OCI-LY3 (cell line): ENCODE data around the gene LMO7.

ENCODE experiments used
- H2AFZ ChIP-seq: fragments of 200-600, 300-600 bp; shearing (Covaris generic); 2 replicates; pipeline ENCODE4 v1.6.0; 2014; ENCODE audit warnings: antibody characterized with exemption, low read depth, low read length
- H3K27ac ChIP-seq: fragments of 200-600, 300-600 bp; sonication (generic); 2 replicates; pipeline ENCODE4 v1.5.1; 2014; ENCODE audit warnings: mild to moderate bottlenecking, low read length, moderate library complexity, mixed read lengths
- H3K27me3 ChIP-seq: fragments of 200-600, 300-600 bp; sonication (generic); 2 replicates; pipeline ENCODE4 v1.6.1; 2014; ENCODE audit warnings: low read depth, low read length, mixed read lengths
- H3K36me3 ChIP-seq: fragments of 200-600, 300-600 bp; sonication (generic); replicated peaks from 2 replicates; pipeline ENCODE3; 2014; ENCODE audit warnings: low read depth, low read length, mixed read lengths
- H3K4me1 ChIP-seq: fragments of 300-600, 200-600 bp; sonication (generic); 2 replicates; pipeline ENCODE4 v1.6.1; 2014; ENCODE audit warnings: low read length, mixed read lengths
- H3K4me2 ChIP-seq: fragments of 200-600, 300-600 bp; sonication (generic); 2 replicates; pipeline ENCODE4 v1.6.1; 2014; ENCODE audit warnings: low read length, mixed read lengths
- H3K4me3 ChIP-seq: fragments of 300-600, 200-600 bp; sonication (generic); 2 replicates; pipeline ENCODE4 v1.5.1; 2014; ENCODE audit warnings: antibody characterized with exemption, mild to moderate bottlenecking, low read length, moderate library complexity
- H3K79me2 ChIP-seq: fragments of 300-600, 200-600 bp; shearing (Covaris generic); 2 replicates; pipeline ENCODE4 v1.6.1; 2014; ENCODE audit warnings: mild to moderate bottlenecking, low read length, mixed read lengths
- H3K9ac ChIP-seq: fragments of 300-600, 200-600 bp; shearing (Covaris generic); 2 replicates; pipeline ENCODE4 v1.6.0; 2014; ENCODE audit warnings: mild to moderate bottlenecking, low read length, moderate library complexity
- H3K9me3 ChIP-seq: fragments of 200-600, 300-600 bp; shearing (Covaris generic); 2 replicates; pipeline ENCODE4 v1.6.1; 2014; ENCODE audit warnings: low read length, mixed read lengths; ENCODE audit not compliant: insufficient read depth
- H4K20me1 ChIP-seq: fragments of 200-600, 300-600 bp; sonication (generic); 2 replicates; pipeline ENCODE4 v1.6.1; 2016; ENCODE audit warnings: low read length, mixed read lengths; ENCODE audit not compliant: insufficient read depth
- EZH2phosphoT487 ChIP-seq: fragments of 200-600 bp; shearing (Covaris generic); IDR thresholded peaks from 2 replicates; pipeline ENCODE4 v1.6.1; 2018; ENCODE audit warnings: antibody characterized with exemption, mixed run types, low read depth
- TF ChIP-seq, protein P1 (sequence below): fragments of 200-600, 300-600 bp; sonication (generic); IDR thresholded peaks from 2 replicates; pipeline ENCODE4 v1.5.1; 2014; ENCODE audit warnings: antibody characterized with exemption, low read length, low read depth

Gene LMO7

DNA sequence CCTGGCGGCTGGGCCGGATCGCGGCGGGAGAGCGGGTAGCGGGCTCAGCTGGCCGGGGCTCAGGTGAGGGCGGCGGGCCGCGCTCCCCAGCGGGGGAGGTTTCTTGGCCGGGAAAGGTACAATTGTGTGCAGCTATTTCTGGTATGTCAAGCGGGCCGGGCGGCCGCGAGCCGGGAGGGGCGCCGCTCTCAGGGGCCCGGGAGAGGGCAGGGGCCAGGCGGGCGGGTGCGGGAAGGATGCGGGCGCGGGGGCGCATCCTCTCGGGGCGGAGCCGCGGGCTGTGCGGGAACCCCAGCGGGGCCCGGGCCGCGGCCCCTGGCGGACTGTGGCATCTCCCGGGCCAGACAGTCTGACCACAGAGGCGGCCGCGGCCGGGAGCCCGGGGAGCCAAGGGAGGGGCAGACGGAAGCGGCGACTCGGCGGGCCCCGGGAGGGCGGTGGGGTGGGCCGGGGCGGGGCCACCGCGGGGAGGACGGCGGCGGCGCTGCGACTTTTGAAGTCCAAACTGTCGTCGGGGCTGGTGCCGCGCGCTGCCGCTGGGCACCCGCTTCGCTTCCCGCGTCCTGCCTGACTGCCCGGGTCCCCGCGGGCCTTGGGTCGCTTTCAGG is at the start of gene LMO7:
Gene LMO7, plus strand, starts transcription at position 503 of the 608 bp plus-strand sequence. CDS start 328 bp downstream, outside the sequence.
- H4K20me1 ChIP-seq, result no peaks in the 10 kb centered on the region
- no peaks in the 10 kb centered on the region for H3K9me3 ChIP-seq
- H2AFZ ChIP-seq, result peak within 1 kb of the TSS; percentile 92
- no peaks in the 10 kb centered on the region for H3K36me3 ChIP-seq
- TF ChIP-seq, protein P1, sequence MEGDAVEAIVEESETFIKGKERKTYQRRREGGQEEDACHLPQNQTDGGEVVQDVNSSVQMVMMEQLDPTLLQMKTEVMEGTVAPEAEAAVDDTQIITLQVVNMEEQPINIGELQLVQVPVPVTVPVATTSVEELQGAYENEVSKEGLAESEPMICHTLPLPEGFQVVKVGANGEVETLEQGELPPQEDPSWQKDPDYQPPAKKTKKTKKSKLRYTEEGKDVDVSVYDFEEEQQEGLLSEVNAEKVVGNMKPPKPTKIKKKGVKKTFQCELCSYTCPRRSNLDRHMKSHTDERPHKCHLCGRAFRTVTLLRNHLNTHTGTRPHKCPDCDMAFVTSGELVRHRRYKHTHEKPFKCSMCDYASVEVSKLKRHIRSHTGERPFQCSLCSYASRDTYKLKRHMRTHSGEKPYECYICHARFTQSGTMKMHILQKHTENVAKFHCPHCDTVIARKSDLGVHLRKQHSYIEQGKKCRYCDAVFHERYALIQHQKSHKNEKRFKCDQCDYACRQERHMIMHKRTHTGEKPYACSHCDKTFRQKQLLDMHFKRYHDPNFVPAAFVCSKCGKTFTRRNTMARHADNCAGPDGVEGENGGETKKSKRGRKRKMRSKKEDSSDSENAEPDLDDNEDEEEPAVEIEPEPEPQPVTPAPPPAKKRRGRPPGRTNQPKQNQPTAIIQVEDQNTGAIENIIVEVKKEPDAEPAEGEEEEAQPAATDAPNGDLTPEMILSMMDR, result no peak
- TF ChIP-seq EZH2phosphoT487, result no peak
- peaks cover 3% of the 10 kb centered on the region; the same call in 1 of the 2 replicates for H3K79me2 ChIP-seq
- peak within 1 kb of the TSS; percentile 78 for H3K4me3 ChIP-seq
- H3K4me2 ChIP-seq, result peak within 1 kb of the TSS; percentile 76
- H3K4me1 ChIP-seq, result peaks cover 11% of the 10 kb centered on the region
- peak within 1 kb of the TSS; percentile 70 for H3K9ac ChIP-seq
- H3K27me3 ChIP-seq, result no peaks in the 10 kb centered on the region
- H3K27ac ChIP-seq, result peak within 1 kb of the TSS; percentile 17

DNA sequence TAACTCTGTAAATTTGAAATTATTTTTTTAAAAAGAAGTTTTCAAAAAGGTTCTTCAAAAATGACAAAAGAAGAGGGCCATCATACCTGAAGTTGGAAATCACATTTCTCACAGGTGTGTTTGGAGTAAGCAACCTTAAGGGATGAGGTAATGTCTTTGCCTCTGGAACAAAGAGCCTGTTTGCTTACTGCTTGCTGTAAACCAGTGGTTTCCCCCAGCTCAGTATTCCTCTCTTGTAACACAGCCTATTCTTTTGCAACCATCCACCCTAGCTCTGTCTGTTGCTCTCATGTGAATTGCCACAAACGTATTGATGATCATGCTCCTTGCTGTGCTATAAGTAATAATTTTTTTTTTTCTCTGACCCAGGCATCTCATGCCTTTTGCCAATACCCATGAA is 48.5 kb upstream of the LMO7 start:
- peaks cover 8% of the 10 kb centered on the region; the same call in 1 of the 2 replicates for H3K9me3 ChIP-seq
- H3K4me1 ChIP-seq, result no peaks in the 10 kb centered on the region
- H3K27ac ChIP-seq, result no peak overlapping the region
- peaks cover 23% of the 10 kb centered on the region for H3K36me3 ChIP-seq
- H2AFZ ChIP-seq, result no peak overlapping the region
- no peak overlapping the region for H3K4me3 ChIP-seq
- TF ChIP-seq, protein P1, result no peak
- no peaks in the 10 kb centered on the region for H3K79me2 ChIP-seq
- no peak overlapping the region for H3K4me2 ChIP-seq
- no peak overlapping the region for H3K9ac ChIP-seq
- H4K20me1 ChIP-seq, result no peaks in the 10 kb centered on the region
- no peaks in the 10 kb centered on the region for H3K27me3 ChIP-seq

GRCh38 chr13:75596657-75597182 is 39.4 kb upstream of the LMO7 start:
- Histone ChIP-seq H3K4me2 (no peak overlapping the region), H2AFZ (no peak overlapping the region), H3K27me3 (no peaks in the 10 kb centered on the region), H3K27ac (no peak overlapping the region), H3K9me3 (no peaks in the 10 kb centered on the region), H4K20me1 (no peaks in the 10 kb centered on the region), H3K36me3 (no peaks in the 10 kb centered on the region), H3K79me2 (no peaks in the 10 kb centered on the region), H3K4me3 (no peak overlapping the region), H3K9ac (no peak overlapping the region), H3K4me1 (no peaks in the 10 kb centered on the region)
- TF ChIP-seq EZH2phosphoT487, result no peak
- TF ChIP-seq, protein P1, result no peak

GRCh38 chr13:75600371-75600770 is 35.8 kb upstream of the LMO7 start:
- no peaks in the 10 kb centered on the region for H4K20me1 ChIP-seq
- no peak overlapping the region for H3K4me2 ChIP-seq
- H3K27me3 ChIP-seq, result no peaks in the 10 kb centered on the region
- H3K36me3 ChIP-seq, result no peaks in the 10 kb centered on the region
- TF ChIP-seq EZH2phosphoT487, result no peak
- TF ChIP-seq, protein P1, result no peak
- no peak overlapping the region for H3K9ac ChIP-seq
- H3K4me1 ChIP-seq, result no peaks in the 10 kb centered on the region
- H3K4me3 ChIP-seq, result no peak overlapping the region
- no peaks in the 10 kb centered on the region for H3K9me3 ChIP-seq
- H2AFZ ChIP-seq, result no peak overlapping the region
- no peak overlapping the region for H3K27ac ChIP-seq
- H3K79me2 ChIP-seq, result no peaks in the 10 kb centered on the region
